Measurements from ENCODE around the gene TMEM82.
A peak's percentile ranks its signal among the peaks of the same experiment; 100 is the strongest.
"Not testable (repeated sequence)": the region's sequence is repeated elsewhere in the genome, so short reads cannot be mapped to it uniquely, and the experiment has no call there.

The TMEM82 gene

GRCh38 chr1:15742339-15742801 lies at the start of gene TMEM82:
Gene TMEM82, plus strand, starts transcription at chr1:15742499. Its CDS starts 61 bp downstream, at chr1:15742560.
- no peak for DNase-seq

DNA sequence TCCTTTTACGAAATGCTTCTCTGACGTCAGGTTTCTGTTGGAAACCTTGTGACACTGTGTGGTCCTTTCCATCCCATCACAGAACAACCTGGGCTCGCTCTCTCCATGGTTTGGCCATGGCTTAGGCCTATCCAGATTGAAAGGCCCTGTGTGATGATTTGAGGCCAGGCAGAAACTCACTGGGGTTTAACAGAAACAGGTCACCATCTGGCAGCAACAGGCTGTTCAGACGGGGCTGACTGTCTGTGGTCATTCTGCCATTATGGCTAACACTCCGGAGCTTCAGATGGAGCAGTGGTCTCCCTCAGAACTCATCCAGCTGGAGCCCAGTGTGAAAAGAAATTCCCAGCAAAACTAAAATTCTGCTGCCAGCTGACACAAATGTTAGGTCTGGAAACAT lies 48.9 kb upstream of the TMEM82 start:
- no peak for DNase-seq

GRCh38 chr1:15696956-15697521 lies 45.3 kb upstream of the TMEM82 start:
- peak; percentile 68 to 69 for DNase-seq

GRCh38 chr1:15698201-15698600 lies 44.1 kb upstream of the TMEM82 start:
- no peak for DNase-seq

DNA sequence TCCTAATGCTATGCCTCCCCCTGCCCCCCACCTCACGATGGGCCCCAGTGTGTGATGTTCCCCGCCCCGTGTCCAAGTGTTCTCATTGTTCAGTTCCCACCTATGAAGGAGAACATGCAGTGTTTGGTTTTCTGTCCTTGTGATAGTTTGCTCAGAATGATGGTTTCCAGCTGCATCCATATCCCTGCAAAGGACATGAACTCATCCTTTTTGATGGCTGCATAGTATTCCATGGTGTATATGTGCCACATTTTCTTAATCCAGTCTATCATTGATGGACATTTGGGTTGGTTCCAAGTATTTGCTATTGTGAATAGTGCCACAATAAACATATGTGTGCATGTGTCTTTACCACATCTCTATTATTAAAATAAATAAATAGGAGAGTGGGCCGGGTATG lies 43.0 kb upstream of the TMEM82 start:
- not testable (repeated sequence) for DNase-seq

- DNase-seq, result no peak
Observed at GRCh38 chr1:15700508-15700907, 41.8 kb upstream of the TMEM82 start.

GRCh38 chr1:15701784-15702183 lies 40.5 kb upstream of the TMEM82 start:
- no peak for DNase-seq

DNA sequence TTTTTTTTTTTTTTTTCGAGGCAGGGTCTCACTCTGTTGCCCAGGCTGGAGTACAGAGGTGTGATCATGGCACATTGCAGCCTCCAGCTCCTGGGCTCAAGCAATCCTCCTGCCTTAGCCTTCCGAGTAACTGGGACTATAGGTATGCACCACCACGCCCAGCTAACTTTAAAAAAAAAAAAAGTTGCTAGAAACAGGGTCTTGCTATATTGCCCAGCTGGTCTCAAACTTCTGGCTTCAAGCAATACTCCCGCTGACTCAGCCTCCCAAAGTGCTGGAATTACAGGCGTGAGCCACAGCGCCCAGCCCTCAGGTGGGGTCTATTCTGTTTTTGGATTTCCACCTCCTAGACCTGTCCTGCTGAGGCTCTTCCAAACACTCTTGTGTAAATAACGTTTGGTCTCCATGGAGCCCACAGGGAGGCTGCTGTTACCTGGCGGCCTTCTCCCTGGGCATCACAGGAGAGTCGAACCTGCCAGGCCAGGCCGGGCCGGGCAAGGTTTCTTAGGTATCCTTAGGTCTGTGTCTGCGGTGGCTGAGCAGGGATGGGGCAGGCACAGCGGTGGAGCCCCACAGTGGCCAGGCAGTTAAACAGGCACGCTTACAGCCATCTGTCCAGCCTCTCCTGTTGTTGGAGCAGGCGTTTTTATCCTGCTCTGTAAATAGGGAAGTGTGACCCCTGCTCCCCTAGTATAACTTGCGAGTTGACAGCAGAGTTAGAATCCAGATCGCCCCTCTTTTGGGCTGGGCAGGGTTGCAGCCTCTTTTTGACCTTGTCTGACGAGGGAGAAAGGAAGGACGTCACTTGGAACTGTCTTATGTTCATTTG lies 39.4 kb upstream of the TMEM82 start:
- no peak for DNase-seq

- no peak for DNase-seq
Observed at GRCh38 chr1:15703562-15703961, 38.7 kb upstream of the TMEM82 start.

DNA sequence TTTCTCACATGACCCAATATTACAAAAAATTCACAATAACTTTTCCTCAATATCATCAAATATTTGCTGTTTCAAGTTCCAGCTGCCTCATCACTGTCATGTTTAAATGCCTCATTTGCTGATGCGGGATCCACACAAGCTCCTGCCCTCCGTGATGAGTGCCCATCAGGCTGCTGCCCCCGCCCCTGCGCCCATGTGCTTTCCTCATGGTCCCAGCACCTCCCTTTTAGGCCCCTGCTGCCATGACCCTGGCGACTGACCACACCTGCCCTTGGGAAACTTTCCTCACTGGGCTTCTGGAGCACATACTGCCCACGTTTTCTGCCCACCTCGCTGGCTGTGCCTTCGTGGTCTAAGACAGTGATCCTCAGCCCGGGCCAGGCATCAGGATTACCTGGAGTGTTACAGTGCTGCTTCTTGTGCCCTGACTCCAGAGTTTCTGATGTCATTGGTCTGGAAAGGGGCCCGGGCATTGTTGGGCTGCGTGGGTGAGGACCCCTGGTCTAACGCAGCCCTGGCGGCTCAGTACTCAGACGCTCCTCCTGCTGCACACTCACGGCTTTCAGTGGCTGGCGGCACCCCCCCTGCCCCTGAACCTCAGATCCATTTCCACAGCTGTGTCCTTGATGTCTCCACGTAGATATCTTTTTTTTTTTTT lies 37.6 kb upstream of the TMEM82 start:
- no peak for DNase-seq

DNA sequence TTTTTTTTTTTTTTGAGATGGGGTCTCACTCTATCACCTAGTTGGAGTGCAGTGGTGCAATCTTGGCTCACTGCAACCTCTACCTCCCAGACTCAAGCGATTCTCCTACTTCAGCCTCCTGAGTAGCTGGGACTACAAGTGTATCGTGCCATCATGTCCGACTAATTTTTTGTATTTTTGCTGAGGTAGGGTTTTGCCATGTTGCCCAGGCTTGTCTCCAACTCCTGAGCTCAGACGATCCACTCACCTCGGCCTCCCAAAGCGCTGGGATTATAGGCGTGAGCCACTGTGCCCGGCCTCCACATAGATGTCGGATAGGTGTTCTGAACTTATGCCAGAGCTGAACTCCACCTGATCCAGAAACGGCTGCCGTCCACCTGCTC lies 37.1 kb upstream of the TMEM82 start:
- DNase-seq, result no peak

- no peak for DNase-seq
Observed at GRCh38 chr1:15706751-15707150, 35.5 kb upstream of the TMEM82 start.

DNA sequence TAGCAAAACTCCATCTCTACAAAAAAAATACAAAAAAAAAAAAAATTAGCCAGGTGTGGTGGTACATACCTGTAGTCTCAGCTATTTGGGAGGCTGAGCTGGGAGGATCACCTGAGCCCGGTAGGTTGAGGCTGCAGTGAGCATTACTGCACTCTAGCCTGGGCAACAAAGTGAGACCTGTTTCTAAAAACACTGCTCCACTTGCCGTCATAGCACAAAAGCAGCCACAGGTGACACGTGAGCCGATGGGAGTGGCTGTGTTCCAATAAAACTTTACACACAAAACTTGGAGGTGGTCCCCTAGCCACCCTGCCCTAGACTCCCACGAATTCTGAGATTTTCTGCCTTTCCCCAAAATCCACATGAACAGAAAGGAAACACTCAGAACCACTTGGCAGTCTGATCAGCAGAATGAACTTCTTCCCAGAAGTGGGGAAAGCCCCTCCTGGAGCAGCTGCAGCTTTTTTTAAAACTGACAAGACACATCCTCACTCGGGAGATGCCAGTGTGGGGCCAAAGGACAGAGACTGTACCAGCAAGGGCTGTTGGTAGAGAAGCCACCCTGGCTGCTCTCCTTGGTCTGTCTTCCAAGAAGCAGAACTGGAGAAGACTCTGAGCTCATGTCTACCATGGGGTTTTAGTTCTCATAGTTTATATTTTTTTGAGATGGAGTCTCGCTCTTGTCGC lies 34.9 kb upstream of the TMEM82 start:
- DNase-seq, result no peak

GRCh38 chr1:15708486-15709137 lies 33.7 kb upstream of the TMEM82 start:
- DNase-seq, result no peak

DNA sequence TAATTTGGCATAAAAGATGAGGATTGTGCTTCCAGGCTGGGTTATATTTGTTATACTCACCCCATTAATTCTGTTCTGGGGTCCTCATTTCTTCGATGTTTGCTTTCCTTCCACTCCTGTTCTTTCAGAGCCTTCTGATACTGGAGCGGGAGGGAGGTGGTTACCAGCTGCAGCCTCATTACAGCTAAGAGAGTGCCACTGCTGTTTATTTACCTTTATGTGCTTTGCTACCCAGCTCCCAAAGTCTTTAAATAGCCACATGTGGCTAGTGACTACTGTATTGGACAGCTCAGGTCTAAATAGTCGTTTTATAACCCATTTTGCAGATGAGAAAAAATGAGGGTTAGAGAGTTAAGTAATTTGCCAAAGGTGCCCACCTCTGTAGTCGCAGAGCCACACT lies 33.1 kb upstream of the TMEM82 start:
- DNase-seq, result no peak

- DNase-seq, result no peak
Observed at GRCh38 chr1:15712168-15712567, 30.1 kb upstream of the TMEM82 start.

DNA sequence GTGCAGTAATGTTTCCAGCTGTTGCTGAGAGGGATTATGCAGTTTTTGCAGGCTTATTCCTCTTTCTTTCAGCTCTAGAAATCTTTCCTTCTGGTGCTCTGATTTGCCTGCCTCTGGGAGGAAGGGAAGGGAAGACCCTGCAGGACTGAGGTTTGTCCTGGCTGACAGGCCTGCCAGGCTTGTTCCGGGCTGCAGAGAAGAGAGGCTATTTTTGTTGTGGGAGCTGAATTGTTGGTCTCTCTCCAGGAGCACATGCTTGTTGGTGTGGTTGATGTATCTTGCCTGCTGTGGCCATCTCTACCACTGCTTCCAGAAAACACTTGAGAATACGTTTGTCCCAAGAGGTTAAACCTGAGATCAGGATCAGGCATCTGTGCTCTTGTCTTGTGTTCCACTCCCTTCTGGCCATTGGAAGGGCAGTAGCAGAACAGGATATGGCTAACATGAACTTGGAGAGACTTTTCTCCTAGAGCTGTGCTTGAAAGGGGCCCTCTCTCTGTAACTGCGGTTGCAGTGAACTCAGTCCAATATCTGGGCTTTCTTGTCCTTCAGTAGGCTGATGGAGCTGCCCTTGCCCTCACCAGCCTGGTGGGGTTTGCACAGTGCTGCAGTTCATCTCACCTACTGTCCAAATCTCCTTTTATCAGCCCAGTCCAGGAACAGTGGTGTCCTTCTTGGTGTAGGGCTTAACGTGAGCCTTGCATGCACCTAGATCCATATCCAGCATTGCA lies 27.7 kb upstream of the TMEM82 start:
- no peak for DNase-seq

GRCh38 chr1:15717418-15718125 lies 24.7 kb upstream of the TMEM82 start:
- no peak for DNase-seq

DNA sequence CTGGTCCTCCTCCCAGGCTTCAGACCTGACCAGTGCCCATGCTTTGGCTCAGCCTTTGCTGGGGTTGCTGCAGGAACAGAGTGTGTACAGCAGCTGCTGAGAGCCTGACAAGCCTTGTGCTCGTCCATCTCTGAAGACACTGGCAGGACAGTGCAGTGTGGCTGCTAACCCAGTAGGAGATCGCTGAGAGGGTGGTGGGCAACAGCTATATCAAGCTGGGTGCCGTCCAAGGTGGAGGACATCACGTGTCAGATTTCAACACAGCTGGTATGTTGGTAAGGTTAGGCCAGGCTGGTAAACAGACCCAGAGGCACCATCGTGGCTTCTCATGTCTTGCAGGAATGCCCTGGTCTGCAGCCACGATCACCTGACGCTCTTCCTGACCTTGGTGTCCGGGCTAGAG lies 24.1 kb upstream of the TMEM82 start:
- no peak for DNase-seq

- no peak for DNase-seq
Observed at GRCh38 chr1:15719381-15720120, 22.7 kb upstream of the TMEM82 start.

GRCh38 chr1:15720861-15721260 lies 21.4 kb upstream of the TMEM82 start:
- no peak for DNase-seq
